ENCODE measurements around the gene USP47. TPM values are rescaled to one million over a fixed set of nuclear protein-coding genes. Genes with fewer than 3 reads are reported as not detected.

Gene USP47
- total and polyA plus RNA-seq, 2 experiments from 2014 or later = 35.9 to 58.8 TPM

- no peaks in the 10 kb centered on the region for H3K79me2 ChIP-seq (ENCODE audit: insufficient read depth)
- TF ChIP-seq EZH2phosphoT487 (IDR thresholded peaks at IDR 0.05; ENCODE audit: insufficient read depth, low read depth) = no peak
- TF ChIP-seq EZH2 (IDR thresholded peaks at IDR 0.05; ENCODE audit: insufficient read depth, poor library complexity, severe bottlenecking) = no peak
- no peaks in the 10 kb centered on the region for H3K36me3 ChIP-seq (ENCODE audit: low read depth)
- peak overlapping the region; percentile 44 for H3K4me2 ChIP-seq (ENCODE audit: unreplicated experiment)
- no peak overlapping the region for H3K4me3 ChIP-seq
- H2AFZ ChIP-seq = peak overlapping the region; percentile 55
- peak; percentile 88 for DNase-seq
- H3K27ac ChIP-seq = peak overlapping the region; percentile 93
- H3K9ac ChIP-seq = peak overlapping the region; percentile 76
- H3F3A ChIP-seq (ENCODE audit: insufficient read depth) = peaks cover 51% of the 10 kb centered on the region
- no peaks in the 10 kb centered on the region for H3K27me3 ChIP-seq (replicated peaks; ENCODE audit: insufficient read depth)
- peaks cover 85% of the 10 kb centered on the region for H3K4me1 ChIP-seq (ENCODE audit: insufficient read depth)
- no peaks in the 10 kb centered on the region for H4K20me1 ChIP-seq (ENCODE audit: insufficient read depth)
- H3K9me2 ChIP-seq (ENCODE audit: insufficient read depth) = no peaks in the 10 kb centered on the region
- in situ Hi-C loops (cut with MboI) = no loop called here
- H3K9me3 ChIP-seq (ENCODE audit: low read depth) = no peaks in the 10 kb centered on the region
- 21 to 23% methylated on average over 8 of the region's 8 CpGs for WGBS, 2 experiments (ENCODE audit: low coverage in 1 of 2, low lambda C conversion rate in 2 of 2, missing lambda C conversion rate in 2 of 2)
Measured at GRCh38 chr11:11979488-11980117, 137.8 kb downstream of the USP47 start.

GRCh38 chr11:11980200-11980599, 138.4 kb downstream of the USP47 start:
- H4K20me1 ChIP-seq (ENCODE audit: insufficient read depth) = no peaks in the 10 kb centered on the region
- no peak overlapping the region for H3K4me2 ChIP-seq (ENCODE audit: unreplicated experiment)
- H3K27ac ChIP-seq = peak overlapping the region; percentile 93
- in situ Hi-C loops (cut with MboI) = no loop called here
- no peaks in the 10 kb centered on the region for H3K79me2 ChIP-seq (ENCODE audit: insufficient read depth)
- peak overlapping the region; percentile 55; the same call in 1 of the 2 replicates for H2AFZ ChIP-seq
- H3K9me3 ChIP-seq (ENCODE audit: low read depth) = no peaks in the 10 kb centered on the region
- no peak overlapping the region for H3K4me3 ChIP-seq
- H3K4me1 ChIP-seq (ENCODE audit: insufficient read depth) = peaks cover 87% of the 10 kb centered on the region
- DNase-seq = no peak
- no peaks in the 10 kb centered on the region for H3K9me2 ChIP-seq (ENCODE audit: insufficient read depth)
- peak overlapping the region; percentile 76 for H3K9ac ChIP-seq
- no peaks in the 10 kb centered on the region for H3K36me3 ChIP-seq (ENCODE audit: low read depth)
- TF ChIP-seq EZH2 (IDR thresholded peaks at IDR 0.05; ENCODE audit: insufficient read depth, poor library complexity, severe bottlenecking) = no peak
- no peak for TF ChIP-seq EZH2phosphoT487 (IDR thresholded peaks at IDR 0.05; ENCODE audit: insufficient read depth, low read depth)
- no peaks in the 10 kb centered on the region for H3K27me3 ChIP-seq (replicated peaks; ENCODE audit: insufficient read depth)
- WGBS, 2 experiments (ENCODE audit: low coverage in 1 of 2, low lambda C conversion rate in 2 of 2, missing lambda C conversion rate in 2 of 2) = 97 to 98% methylated on average over 2 of the region's 2 CpGs
- peaks cover 57% of the 10 kb centered on the region for H3F3A ChIP-seq (ENCODE audit: insufficient read depth)

GRCh38 chr11:11980841-11981308, 139.1 kb downstream of the USP47 start:
- DNase-seq = peak; percentile 40
- WGBS, 2 experiments (ENCODE audit: low coverage in 1 of 2, low lambda C conversion rate in 2 of 2, missing lambda C conversion rate in 2 of 2) = 65 to 75% methylated on average over 3 of the region's 3 CpGs
- Histone ChIP-seq H3K4me2 (ENCODE audit: unreplicated experiment) (no peak overlapping the region), H3K36me3 (ENCODE audit: low read depth) (no peaks in the 10 kb centered on the region), H2AFZ (no peak overlapping the region), H3K27me3 (replicated peaks; ENCODE audit: insufficient read depth) (no peaks in the 10 kb centered on the region), H3K27ac (no peak overlapping the region), H3K4me1 (ENCODE audit: insufficient read depth) (peaks cover 87% of the 10 kb centered on the region), H3K4me3 (no peak overlapping the region), H3K79me2 (ENCODE audit: insufficient read depth) (no peaks in the 10 kb centered on the region), H3K9me2 (ENCODE audit: insufficient read depth) (no peaks in the 10 kb centered on the region), H3K9ac (no peak overlapping the region), H3F3A (ENCODE audit: insufficient read depth) (peaks cover 62% of the 10 kb centered on the region), H4K20me1 (ENCODE audit: insufficient read depth) (no peaks in the 10 kb centered on the region), H3K9me3 (ENCODE audit: low read depth) (no peaks in the 10 kb centered on the region)
- in situ Hi-C loops (cut with MboI) = no loop called here
- TF ChIP-seq EZH2 (IDR thresholded peaks at IDR 0.05; ENCODE audit: insufficient read depth, poor library complexity, severe bottlenecking) (no peak), EZH2phosphoT487 (IDR thresholded peaks at IDR 0.05; ENCODE audit: insufficient read depth, low read depth) (no peak)

GRCh38 chr11:11981364-11981763, 139.6 kb downstream of the USP47 start:
- H3F3A ChIP-seq (ENCODE audit: insufficient read depth) = peaks cover 61% of the 10 kb centered on the region
- 70 to 73% methylated on average over 5 of the region's 5 CpGs for WGBS, 2 experiments (ENCODE audit: low coverage in 1 of 2, low lambda C conversion rate in 2 of 2, missing lambda C conversion rate in 2 of 2)
- no peaks in the 10 kb centered on the region for H4K20me1 ChIP-seq (ENCODE audit: insufficient read depth)
- DNase-seq = no peak
- no peak overlapping the region for H3K27ac ChIP-seq
- H3K79me2 ChIP-seq (ENCODE audit: insufficient read depth) = no peaks in the 10 kb centered on the region
- H3K9me3 ChIP-seq (ENCODE audit: low read depth) = no peaks in the 10 kb centered on the region
- H3K4me2 ChIP-seq (ENCODE audit: unreplicated experiment) = no peak overlapping the region
- H3K4me1 ChIP-seq (ENCODE audit: insufficient read depth) = peaks cover 87% of the 10 kb centered on the region
- no peaks in the 10 kb centered on the region for H3K9me2 ChIP-seq (ENCODE audit: insufficient read depth)
- no peaks in the 10 kb centered on the region for H3K27me3 ChIP-seq (replicated peaks; ENCODE audit: insufficient read depth)
- in situ Hi-C loops (cut with MboI) = no loop called here
- no peaks in the 10 kb centered on the region for H3K36me3 ChIP-seq (ENCODE audit: low read depth)
- H3K9ac ChIP-seq = no peak overlapping the region
- H3K4me3 ChIP-seq = no peak overlapping the region
- TF ChIP-seq EZH2phosphoT487 (IDR thresholded peaks at IDR 0.05; ENCODE audit: insufficient read depth, low read depth) (no peak), EZH2 (IDR thresholded peaks at IDR 0.05; ENCODE audit: insufficient read depth, poor library complexity, severe bottlenecking) (no peak)
- H2AFZ ChIP-seq = no peak overlapping the region

Data from GM23248 (cell line).